ENCODE data around the gene GPR89B. TPM values are rescaled to one million over a fixed set of nuclear protein-coding genes. Genes with fewer than 3 reads are reported as not detected.
"Not testable (repeated sequence)": the region's sequence is repeated elsewhere in the genome, so short reads cannot be mapped to it uniquely, and the experiment has no call there.

Gene GPR89B
- 12.6 and 14.4 TPM in 2 replicates for total RNA-seq
- long read RNA-seq, transcript GPR89B-205 (14 exons, 1,954 nt) = minor isoform, 7 of 101 reads
- long read RNA-seq, transcript GPR89B-201 (14 exons, 1,934 nt) = major isoform, 65 of 101 reads
- long read RNA-seq, partial matches to known transcripts = 9 of 101 reads
- long read RNA-seq, other reads (novel, unspliced or antisense) = 20 of 101 reads

GRCh38 chr1:147928236-147929132, at the start of gene GPR89B:
Gene GPR89B, plus strand, starts transcription at chr1:147928420. Its CDS starts 117 bp downstream, at chr1:147928537.
- peak; percentile 95 for DNase-seq (ENCODE audit: extremely low spot score, unreplicated experiment)
- H3K4me1 Mint-ChIP-seq (ENCODE audit: unreplicated experiment); H3K9me3 Mint-ChIP-seq (ENCODE audit: unreplicated experiment); H3K27me3 Mint-ChIP-seq (ENCODE audit: unreplicated experiment); H3K36me3 Mint-ChIP-seq (ENCODE audit: unreplicated experiment): not testable (repeated sequence)
- H3K27ac Mint-ChIP-seq (ENCODE audit: unreplicated experiment) = peak within 1 kb of the TSS; percentile 76
- peak within 1 kb of the TSS; percentile 81 for H3K4me3 Mint-ChIP-seq (ENCODE audit: unreplicated experiment)

GRCh38 chr1:147879911-147880310, 48.3 kb upstream of the GPR89B start:
- no peak overlapping the region for H3K4me3 Mint-ChIP-seq (ENCODE audit: unreplicated experiment)
- peaks cover 20% of the 10 kb centered on the region for H3K27me3 Mint-ChIP-seq (ENCODE audit: unreplicated experiment)
- DNase-seq (ENCODE audit: extremely low spot score, unreplicated experiment) = no peak
- no peak for TF ChIP-seq CTCF (IDR thresholded peaks at IDR 0.05)
- peaks cover 10% of the 10 kb centered on the region for H3K9me3 Mint-ChIP-seq (ENCODE audit: unreplicated experiment)
- H3K27ac Mint-ChIP-seq (ENCODE audit: unreplicated experiment) = no peak overlapping the region
- no peaks in the 10 kb centered on the region for H3K36me3 Mint-ChIP-seq (ENCODE audit: unreplicated experiment)
- H3K4me1 Mint-ChIP-seq (ENCODE audit: unreplicated experiment) = no peaks in the 10 kb centered on the region

- DNase-seq (ENCODE audit: extremely low spot score, unreplicated experiment) = no peak
- no peak for TF ChIP-seq CTCF (IDR thresholded peaks at IDR 0.05)
- H3K4me1 Mint-ChIP-seq (ENCODE audit: unreplicated experiment) = no peaks in the 10 kb centered on the region
- H3K27ac Mint-ChIP-seq (ENCODE audit: unreplicated experiment) = no peak overlapping the region
- peaks cover 10% of the 10 kb centered on the region for H3K9me3 Mint-ChIP-seq (ENCODE audit: unreplicated experiment)
- no peaks in the 10 kb centered on the region for H3K36me3 Mint-ChIP-seq (ENCODE audit: unreplicated experiment)
- peaks cover 18% of the 10 kb centered on the region for H3K27me3 Mint-ChIP-seq (ENCODE audit: unreplicated experiment)
- no peak overlapping the region for H3K4me3 Mint-ChIP-seq (ENCODE audit: unreplicated experiment)
These were observed 45.7 kb upstream of the GPR89B start for GRCh38 chr1:147882535-147882934.

- Mint-ChIP-seq H3K4me3 (ENCODE audit: unreplicated experiment) (no peak overlapping the region), H3K9me3 (ENCODE audit: unreplicated experiment) (no peaks in the 10 kb centered on the region), H3K4me1 (ENCODE audit: unreplicated experiment) (peaks cover 6% of the 10 kb centered on the region), H3K36me3 (ENCODE audit: unreplicated experiment) (no peaks in the 10 kb centered on the region), H3K27me3 (ENCODE audit: unreplicated experiment) (peaks cover 20% of the 10 kb centered on the region), H3K27ac (ENCODE audit: unreplicated experiment) (no peak overlapping the region)
- peak; percentile 88 for DNase-seq (ENCODE audit: extremely low spot score, unreplicated experiment)
- peak; percentile 71 for TF ChIP-seq CTCF (IDR thresholded peaks at IDR 0.05)
These were observed 37.9 kb upstream of the GPR89B start for GRCh38 chr1:147890177-147890790.

GRCh38 chr1:147891088-147891487, 37.1 kb upstream of the GPR89B start:
- DNase-seq (ENCODE audit: extremely low spot score, unreplicated experiment) = no peak
- Mint-ChIP-seq H3K27me3 (ENCODE audit: unreplicated experiment) (peaks cover 19% of the 10 kb centered on the region), H3K4me1 (ENCODE audit: unreplicated experiment) (peaks cover 6% of the 10 kb centered on the region), H3K27ac (ENCODE audit: unreplicated experiment) (no peak overlapping the region), H3K36me3 (ENCODE audit: unreplicated experiment) (no peaks in the 10 kb centered on the region), H3K9me3 (ENCODE audit: unreplicated experiment) (no peaks in the 10 kb centered on the region), H3K4me3 (ENCODE audit: unreplicated experiment) (no peak overlapping the region)
- TF ChIP-seq CTCF (IDR thresholded peaks at IDR 0.05) = no peak
